ENCODE results near the gene MARCKS.

Gene MARCKS

GRCh38 chr6:113856625-113857555, at the start of gene MARCKS:
Gene MARCKS, plus strand, starts transcription at chr6:113857345. Its CDS starts 401 bp downstream, at chr6:113857746.
- peak within 1 kb of the TSS; percentile 68 for H3K4me3 ChIP-seq (ENCODE audit: low read length)
- peaks cover 40% of the 10 kb centered on the region for H3K4me1 ChIP-seq (ENCODE audit: control insufficient read depth, low read length)
- no peaks in the 10 kb centered on the region for H3K9me2 ChIP-seq (replicated peaks; ENCODE audit: control insufficient read depth, low read length)
- H3K27ac ChIP-seq (ENCODE audit: low read depth, low read length), result no peak within 1 kb of the TSS
- H3K79me2 ChIP-seq (ENCODE audit: control insufficient read depth, low read length), result no peaks in the 10 kb centered on the region
- H3K27me3 ChIP-seq (ENCODE audit: control insufficient read depth, low read length), result peaks cover 64% of the 10 kb centered on the region
- H3K9me3 ChIP-seq (ENCODE audit: control insufficient read depth, insufficient read depth, low read length), result no peaks in the 10 kb centered on the region
- TF ChIP-seq CTCF (IDR thresholded peaks at IDR 0.05; ENCODE audit: low read depth, low read length, poor library complexity, severe bottlenecking), result no peak
- no peak; the same call in 1 of the 2 replicates for TF ChIP-seq EZH2phosphoT487 (IDR thresholded peaks at IDR 0.05; ENCODE audit: borderline replicate concordance, low read length)
- H4K20me1 ChIP-seq (ENCODE audit: control insufficient read depth, insufficient read depth, low read depth, low read length), result no peaks in the 10 kb centered on the region
- H3F3A ChIP-seq (ENCODE audit: control insufficient read depth, insufficient read depth), result 0 out of 2 replicates have a peak, but pooled peaks cover 3% of the 10 kb centered on the region
- no peaks in the 10 kb centered on the region for H3K36me3 ChIP-seq (ENCODE audit: control insufficient read depth, low read length)
- H3K4me2 ChIP-seq (ENCODE audit: low read length), result peak within 1 kb of the TSS; percentile 85

GRCh38 chr6:113809826-113810225, 47.3 kb upstream of the MARCKS start:
- Histone ChIP-seq H3K27me3 (ENCODE audit: control insufficient read depth, low read length) (no peaks in the 10 kb centered on the region), H3K4me1 (ENCODE audit: control insufficient read depth, low read length) (peaks cover 30% of the 10 kb centered on the region), H3K79me2 (ENCODE audit: control insufficient read depth, low read length) (no peaks in the 10 kb centered on the region), H3K27ac (ENCODE audit: low read depth, low read length) (peak overlapping the region; percentile 74), H4K20me1 (ENCODE audit: control insufficient read depth, insufficient read depth, low read depth, low read length) (no peaks in the 10 kb centered on the region), H3K36me3 (ENCODE audit: control insufficient read depth, low read length) (no peaks in the 10 kb centered on the region), H3K4me3 (ENCODE audit: low read length) (peak overlapping the region; percentile 32), H3K4me2 (ENCODE audit: low read length) (peak overlapping the region; percentile 58), H3F3A (ENCODE audit: control insufficient read depth, insufficient read depth) (peaks cover 5% of the 10 kb centered on the region; the same call in 1 of the 2 replicates), H3K9me3 (ENCODE audit: control insufficient read depth, insufficient read depth, low read length) (no peaks in the 10 kb centered on the region), H3K9me2 (replicated peaks; ENCODE audit: control insufficient read depth, low read length) (no peaks in the 10 kb centered on the region)
- TF ChIP-seq CTCF (IDR thresholded peaks at IDR 0.05; ENCODE audit: low read depth, low read length, poor library complexity, severe bottlenecking), result no peak
- no peak for TF ChIP-seq EZH2phosphoT487 (IDR thresholded peaks at IDR 0.05; ENCODE audit: borderline replicate concordance, low read length)

GRCh38 chr6:113813142-113813541, 44.0 kb upstream of the MARCKS start:
- Histone ChIP-seq H3K4me2 (ENCODE audit: low read length) (no peak overlapping the region), H4K20me1 (ENCODE audit: control insufficient read depth, insufficient read depth, low read depth, low read length) (no peaks in the 10 kb centered on the region), H3K9me2 (replicated peaks; ENCODE audit: control insufficient read depth, low read length) (no peaks in the 10 kb centered on the region), H3K36me3 (ENCODE audit: control insufficient read depth, low read length) (no peaks in the 10 kb centered on the region), H3K79me2 (ENCODE audit: control insufficient read depth, low read length) (no peaks in the 10 kb centered on the region), H3K4me3 (ENCODE audit: low read length) (no peak overlapping the region), H3K9me3 (ENCODE audit: control insufficient read depth, insufficient read depth, low read length) (no peaks in the 10 kb centered on the region), H3K27me3 (ENCODE audit: control insufficient read depth, low read length) (no peaks in the 10 kb centered on the region), H3K27ac (ENCODE audit: low read depth, low read length) (no peak overlapping the region), H3K4me1 (ENCODE audit: control insufficient read depth, low read length) (peaks cover 23% of the 10 kb centered on the region), H3F3A (ENCODE audit: control insufficient read depth, insufficient read depth) (peaks cover 5% of the 10 kb centered on the region; the same call in 1 of the 2 replicates)
- TF ChIP-seq CTCF (IDR thresholded peaks at IDR 0.05; ENCODE audit: low read depth, low read length, poor library complexity, severe bottlenecking), result no peak
- TF ChIP-seq EZH2phosphoT487 (IDR thresholded peaks at IDR 0.05; ENCODE audit: borderline replicate concordance, low read length), result no peak

Measured in DOHH2 (cell line).